ENCODE results near the gene TLK2. TPM values are rescaled to one million over a fixed set of nuclear protein-coding genes. Genes with fewer than 3 reads are reported as not detected.
"Not testable (repeated sequence)": the region's sequence is repeated elsewhere in the genome, so short reads cannot be mapped to it uniquely, and the experiment has no call there.

TLK2 gene
- total RNA-seq (2021; ENCODE audit: unreplicated experiment) (54.6 TPM), Bru-seq, nascent RNA (percentile 88 among the genes with signal in this experiment), BruChase-seq, experiment 1, labeled RNA remaining after a 2-hour chase (percentile 75 among the genes with signal in this experiment), BruChase-seq, experiment 2, labeled RNA remaining after a 6-hour chase (percentile 73 among the genes with signal in this experiment)
- 44.0 TPM for polyA plus RNA-seq (2012; ENCODE audit: insufficient read length)
- long read RNA-seq, transcript TLK2-203 (22 exons, 3,449 nt): minor isoform, 13 of 107 reads
- long read RNA-seq, transcript TLK2-202 (21 exons, 3,227 nt): minor isoform, 12 of 107 reads
- long read RNA-seq, transcript TLK2-208 (1 exons, 3,536 nt): major isoform, 24 of 107 reads
- long read RNA-seq, partial matches to known transcripts: 18 of 107 reads
- long read RNA-seq, other reads (novel, unspliced or antisense): 40 of 107 reads

DNA sequence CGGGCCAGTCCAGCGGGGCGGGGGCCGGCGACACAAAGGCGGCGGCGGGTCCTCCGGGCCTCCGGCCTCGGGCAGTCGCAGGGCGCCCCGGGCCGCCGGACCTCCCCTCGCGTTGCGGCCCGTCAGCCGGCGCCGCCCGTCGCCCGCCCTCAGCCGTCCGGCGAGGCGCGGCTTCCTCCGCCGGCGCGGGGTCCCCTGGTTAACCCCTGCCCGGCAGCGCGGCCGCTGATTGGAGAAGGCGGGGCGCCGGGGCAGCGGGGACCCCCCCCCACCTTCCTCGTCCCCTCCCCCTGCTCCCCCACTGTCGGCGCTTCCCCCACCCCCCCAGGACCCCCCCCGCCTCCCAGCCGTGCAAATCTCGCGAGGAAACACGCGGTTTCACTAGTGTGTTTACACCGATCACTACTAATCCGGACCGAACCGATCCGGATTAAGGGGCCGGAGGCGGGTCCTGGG lies at the start of gene TLK2:
Gene TLK2, plus strand, starts transcription at position 402 of the 456 bp plus-strand sequence. CDS start 2,301 bp downstream, outside the sequence.
- H3K9me3 ChIP-seq (ENCODE audit: control insufficient read depth, insufficient read depth, low read depth, low read length): no peaks in the 10 kb centered on the region
- peaks cover 9% of the 10 kb centered on the region for H3K4me1 ChIP-seq (ENCODE audit: control insufficient read depth, insufficient read depth, low read length)
- TF ChIP-seq, protein P1, sequence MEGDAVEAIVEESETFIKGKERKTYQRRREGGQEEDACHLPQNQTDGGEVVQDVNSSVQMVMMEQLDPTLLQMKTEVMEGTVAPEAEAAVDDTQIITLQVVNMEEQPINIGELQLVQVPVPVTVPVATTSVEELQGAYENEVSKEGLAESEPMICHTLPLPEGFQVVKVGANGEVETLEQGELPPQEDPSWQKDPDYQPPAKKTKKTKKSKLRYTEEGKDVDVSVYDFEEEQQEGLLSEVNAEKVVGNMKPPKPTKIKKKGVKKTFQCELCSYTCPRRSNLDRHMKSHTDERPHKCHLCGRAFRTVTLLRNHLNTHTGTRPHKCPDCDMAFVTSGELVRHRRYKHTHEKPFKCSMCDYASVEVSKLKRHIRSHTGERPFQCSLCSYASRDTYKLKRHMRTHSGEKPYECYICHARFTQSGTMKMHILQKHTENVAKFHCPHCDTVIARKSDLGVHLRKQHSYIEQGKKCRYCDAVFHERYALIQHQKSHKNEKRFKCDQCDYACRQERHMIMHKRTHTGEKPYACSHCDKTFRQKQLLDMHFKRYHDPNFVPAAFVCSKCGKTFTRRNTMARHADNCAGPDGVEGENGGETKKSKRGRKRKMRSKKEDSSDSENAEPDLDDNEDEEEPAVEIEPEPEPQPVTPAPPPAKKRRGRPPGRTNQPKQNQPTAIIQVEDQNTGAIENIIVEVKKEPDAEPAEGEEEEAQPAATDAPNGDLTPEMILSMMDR (IDR thresholded peaks at IDR 0.05): no peak
- peak; percentile 64; the same call in 1 of the 2 replicates for TF ChIP-seq POLR2AphosphoS5 (IDR thresholded peaks at IDR 0.05; ENCODE audit: low read depth, low read length)
- TF ChIP-seq, protein P2, sequence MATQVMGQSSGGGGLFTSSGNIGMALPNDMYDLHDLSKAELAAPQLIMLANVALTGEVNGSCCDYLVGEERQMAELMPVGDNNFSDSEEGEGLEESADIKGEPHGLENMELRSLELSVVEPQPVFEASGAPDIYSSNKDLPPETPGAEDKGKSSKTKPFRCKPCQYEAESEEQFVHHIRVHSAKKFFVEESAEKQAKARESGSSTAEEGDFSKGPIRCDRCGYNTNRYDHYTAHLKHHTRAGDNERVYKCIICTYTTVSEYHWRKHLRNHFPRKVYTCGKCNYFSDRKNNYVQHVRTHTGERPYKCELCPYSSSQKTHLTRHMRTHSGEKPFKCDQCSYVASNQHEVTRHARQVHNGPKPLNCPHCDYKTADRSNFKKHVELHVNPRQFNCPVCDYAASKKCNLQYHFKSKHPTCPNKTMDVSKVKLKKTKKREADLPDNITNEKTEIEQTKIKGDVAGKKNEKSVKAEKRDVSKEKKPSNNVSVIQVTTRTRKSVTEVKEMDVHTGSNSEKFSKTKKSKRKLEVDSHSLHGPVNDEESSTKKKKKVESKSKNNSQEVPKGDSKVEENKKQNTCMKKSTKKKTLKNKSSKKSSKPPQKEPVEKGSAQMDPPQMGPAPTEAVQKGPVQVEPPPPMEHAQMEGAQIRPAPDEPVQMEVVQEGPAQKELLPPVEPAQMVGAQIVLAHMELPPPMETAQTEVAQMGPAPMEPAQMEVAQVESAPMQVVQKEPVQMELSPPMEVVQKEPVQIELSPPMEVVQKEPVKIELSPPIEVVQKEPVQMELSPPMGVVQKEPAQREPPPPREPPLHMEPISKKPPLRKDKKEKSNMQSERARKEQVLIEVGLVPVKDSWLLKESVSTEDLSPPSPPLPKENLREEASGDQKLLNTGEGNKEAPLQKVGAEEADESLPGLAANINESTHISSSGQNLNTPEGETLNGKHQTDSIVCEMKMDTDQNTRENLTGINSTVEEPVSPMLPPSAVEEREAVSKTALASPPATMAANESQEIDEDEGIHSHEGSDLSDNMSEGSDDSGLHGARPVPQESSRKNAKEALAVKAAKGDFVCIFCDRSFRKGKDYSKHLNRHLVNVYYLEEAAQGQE (IDR thresholded peaks at IDR 0.05; ENCODE audit: insufficient read depth in 1 of 2, low read depth in 2 of 2, low read length in 1 of 2): no peak
- no peak for TF ChIP-seq TCF7L2 (IDR thresholded peaks at IDR 0.05; ENCODE audit: low read depth, low read length)
- peak; percentile 43; the same call in 1 of the 2 replicates for TF ChIP-seq SIN3A (IDR thresholded peaks at IDR 0.05; ENCODE audit: borderline replicate concordance, insufficient read depth, low read depth, low read length)
- in situ Hi-C loops (cut with HindIII; ENCODE audit: low pct_unique_long_range_greater_than_20kb, low sequenced_read_pairs): no loop called here
- no TSS peak for BruUV-seq (replicated peaks)
- intact Hi-C loops (cut with micrococcal nuclease; ENCODE audit: unreplicated experiment): no loop called here
- no peaks in the 10 kb centered on the region for H3K27me3 ChIP-seq (ENCODE audit: control insufficient read depth, insufficient read depth, low read length)
- ChIA-PET POLR2A (no interaction called here), CTCF (interaction anchor here (0.6 kb wide), 1 partner anchor 57 kb away, joined by 3 read pairs; no protein-coding TSS in a partner anchor)
- H3K27ac ChIP-seq (ENCODE audit: low read length): peak within 1 kb of the TSS; percentile 92
- DNase-seq (ENCODE audit: low read depth, low spot score) (no peak), ATAC-seq (peak; percentile 91)
- H3K36me3 ChIP-seq (ENCODE audit: control insufficient read depth, insufficient read depth, low read length): no peaks in the 10 kb centered on the region; the same call in 1 of the 2 replicates
- peak within 1 kb of the TSS; percentile 64 to 73 for H3K4me3 ChIP-seq (ENCODE audit: low read depth in 2 of 2, low read length in 2 of 2)

DNA sequence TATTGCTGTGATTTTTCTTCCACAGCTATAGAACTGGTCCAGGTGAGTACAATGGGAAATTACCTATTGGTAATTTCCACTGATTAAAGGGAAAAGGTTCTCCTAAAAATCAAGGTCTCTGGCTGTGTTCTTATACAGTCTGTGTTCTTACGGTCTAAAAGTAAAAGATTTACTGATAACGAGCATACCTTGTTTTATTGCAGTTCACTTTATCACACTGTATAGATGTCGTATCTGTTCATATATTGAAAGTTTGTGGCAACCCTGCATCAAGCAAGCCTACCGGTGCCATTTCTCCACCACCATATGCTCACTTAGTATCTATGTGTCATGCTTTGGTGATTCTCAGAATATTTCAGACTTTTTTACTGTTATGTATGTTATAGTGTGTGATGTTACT lies 43.4 kb upstream of the TLK2 start:
- H3K4me3 ChIP-seq (ENCODE audit: low read depth in 2 of 2, low read length in 2 of 2); H3K27ac ChIP-seq (ENCODE audit: low read length); CTCF ChIA-PET; POLR2A ChIA-PET; H3K36me3 ChIP-seq (ENCODE audit: control insufficient read depth, insufficient read depth, low read length); H3K4me1 ChIP-seq (ENCODE audit: control insufficient read depth, insufficient read depth, low read length); in situ Hi-C loops (cut with HindIII; ENCODE audit: low pct_unique_long_range_greater_than_20kb, low sequenced_read_pairs); H3K9me3 ChIP-seq (ENCODE audit: control insufficient read depth, insufficient read depth, low read depth, low read length); DNase-seq (ENCODE audit: low read depth, low spot score); intact Hi-C loops (cut with micrococcal nuclease; ENCODE audit: unreplicated experiment); BruUV-seq (replicated peaks); ATAC-seq; H3K27me3 ChIP-seq (ENCODE audit: control insufficient read depth, insufficient read depth, low read length): not testable (repeated sequence)

DNA sequence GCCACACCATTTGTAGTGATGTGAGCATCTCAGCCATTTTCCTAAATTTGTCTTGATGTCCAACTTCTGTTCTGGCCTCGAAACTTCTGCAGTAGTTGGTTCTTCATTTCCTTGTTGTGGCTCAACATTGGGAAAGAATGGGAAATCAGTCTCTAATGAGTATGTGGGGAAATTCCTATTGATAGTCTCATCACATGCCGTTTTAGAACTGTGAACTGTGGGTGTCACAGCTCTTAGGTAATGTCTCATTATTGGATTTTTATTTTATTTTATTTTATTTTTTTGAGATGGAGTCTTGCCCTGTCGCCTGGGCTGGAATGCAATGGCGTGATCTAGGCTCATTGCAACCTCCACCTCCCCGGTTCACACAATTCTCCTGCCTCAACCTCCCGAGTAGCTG lies 37.4 kb upstream of the TLK2 start:
- ATAC-seq; H3K27me3 ChIP-seq (ENCODE audit: control insufficient read depth, insufficient read depth, low read length); H3K27ac ChIP-seq (ENCODE audit: low read length); BruUV-seq (replicated peaks); H3K9me3 ChIP-seq (ENCODE audit: control insufficient read depth, insufficient read depth, low read depth, low read length); H3K4me3 ChIP-seq (ENCODE audit: low read depth in 2 of 2, low read length in 2 of 2); CTCF ChIA-PET; H3K36me3 ChIP-seq (ENCODE audit: control insufficient read depth, insufficient read depth, low read length); intact Hi-C loops (cut with micrococcal nuclease; ENCODE audit: unreplicated experiment); POLR2A ChIA-PET; in situ Hi-C loops (cut with HindIII; ENCODE audit: low pct_unique_long_range_greater_than_20kb, low sequenced_read_pairs); DNase-seq (ENCODE audit: low read depth, low spot score); H3K4me1 ChIP-seq (ENCODE audit: control insufficient read depth, insufficient read depth, low read length): not testable (repeated sequence)

Data from Panc1 (cell line).